ENCODE results near the gene CCL3. TPM values are rescaled to one million over a fixed set of nuclear protein-coding genes. Genes with fewer than 3 reads are reported as not detected.
"Not testable (repeated sequence)": the region's sequence is repeated elsewhere in the genome, so short reads cannot be mapped to it uniquely, and the experiment has no call there.

Gene CCL3
- total RNA-seq, 4 donors from 2014 or later, result 0.80 to 5.8 TPM; not detected in 2

GRCh38 chr17:36095992-36096391 lies 6.0 kb upstream of the CCL3 start:
- no peak for DNase-seq
- H3K36me3 ChIP-seq, result no peaks in the 10 kb centered on the region
- no peak overlapping the region for H3K27ac ChIP-seq
- no peaks in the 10 kb centered on the region for H3K9me3 ChIP-seq
- TF ChIP-seq, protein P1, sequence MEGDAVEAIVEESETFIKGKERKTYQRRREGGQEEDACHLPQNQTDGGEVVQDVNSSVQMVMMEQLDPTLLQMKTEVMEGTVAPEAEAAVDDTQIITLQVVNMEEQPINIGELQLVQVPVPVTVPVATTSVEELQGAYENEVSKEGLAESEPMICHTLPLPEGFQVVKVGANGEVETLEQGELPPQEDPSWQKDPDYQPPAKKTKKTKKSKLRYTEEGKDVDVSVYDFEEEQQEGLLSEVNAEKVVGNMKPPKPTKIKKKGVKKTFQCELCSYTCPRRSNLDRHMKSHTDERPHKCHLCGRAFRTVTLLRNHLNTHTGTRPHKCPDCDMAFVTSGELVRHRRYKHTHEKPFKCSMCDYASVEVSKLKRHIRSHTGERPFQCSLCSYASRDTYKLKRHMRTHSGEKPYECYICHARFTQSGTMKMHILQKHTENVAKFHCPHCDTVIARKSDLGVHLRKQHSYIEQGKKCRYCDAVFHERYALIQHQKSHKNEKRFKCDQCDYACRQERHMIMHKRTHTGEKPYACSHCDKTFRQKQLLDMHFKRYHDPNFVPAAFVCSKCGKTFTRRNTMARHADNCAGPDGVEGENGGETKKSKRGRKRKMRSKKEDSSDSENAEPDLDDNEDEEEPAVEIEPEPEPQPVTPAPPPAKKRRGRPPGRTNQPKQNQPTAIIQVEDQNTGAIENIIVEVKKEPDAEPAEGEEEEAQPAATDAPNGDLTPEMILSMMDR (IDR thresholded peaks at IDR 0.05), result no peak
- no peak for TF ChIP-seq POLR2A (IDR thresholded peaks at IDR 0.05)
- peaks cover 0 to 3% (median 0%) of the 10 kb centered on the region in 4 donors for H3K4me1 ChIP-seq
- no peak overlapping the region for H3K4me3 ChIP-seq
- H3K27me3 ChIP-seq, result no peaks in the 10 kb centered on the region

- Histone ChIP-seq H3K27ac (no peak overlapping the region), H3K36me3 (no peaks in the 10 kb centered on the region), H3K4me3 (no peak overlapping the region), H3K9me3 (no peaks in the 10 kb centered on the region), H3K27me3 (no peaks in the 10 kb centered on the region), H3K4me1 (peaks cover 0 to 3% (median 1%) of the 10 kb centered on the region in 4 donors)
- no peak for DNase-seq
- no peak for TF ChIP-seq POLR2A (IDR thresholded peaks at IDR 0.05)
- TF ChIP-seq, protein P1 (IDR thresholded peaks at IDR 0.05), result no peak
Measured at GRCh38 chr17:36094746-36095145, 4.8 kb upstream of the CCL3 start.

DNA sequence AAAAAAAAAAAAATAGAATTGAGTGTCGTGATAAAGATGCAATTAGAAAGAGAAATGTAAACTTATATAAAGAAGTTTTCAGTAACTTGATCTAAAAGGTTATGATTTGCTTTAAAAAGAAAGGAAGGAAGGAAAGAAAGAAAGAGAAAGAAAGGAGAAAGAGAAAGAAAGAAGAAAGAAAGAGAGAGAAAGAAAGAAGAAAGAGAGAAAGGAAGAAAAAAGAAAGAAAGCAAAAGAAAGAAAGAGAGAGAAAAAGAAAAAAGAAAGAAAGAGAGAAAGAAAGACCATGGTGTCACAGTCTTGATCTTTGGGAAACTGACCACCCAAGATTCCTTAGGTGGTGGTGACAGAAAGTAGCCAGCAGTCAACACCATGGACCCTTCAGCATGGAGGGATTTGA lies 4.3 kb upstream of the CCL3 start:
- DNase-seq, result no peak
- no peaks in the 10 kb centered on the region for H3K9me3 ChIP-seq
- H3K27ac ChIP-seq, result no peak overlapping the region
- TF ChIP-seq, protein P1 (IDR thresholded peaks at IDR 0.05), result no peak
- no peak for TF ChIP-seq POLR2A (IDR thresholded peaks at IDR 0.05)
- H3K4me3 ChIP-seq, result no peak overlapping the region
- H3K36me3 ChIP-seq, result no peaks in the 10 kb centered on the region
- H3K27me3 ChIP-seq, result no peaks in the 10 kb centered on the region
- peaks cover 0 to 7% (median 2%) of the 10 kb centered on the region in 4 donors for H3K4me1 ChIP-seq

GRCh38 chr17:36092715-36093114 lies 2.8 kb upstream of the CCL3 start:
- H3K36me3 ChIP-seq, H3K27ac ChIP-seq, H3K4me3 ChIP-seq, H3K4me1 ChIP-seq, H3K27me3 ChIP-seq, DNase-seq, H3K9me3 ChIP-seq: not testable (repeated sequence)

DNA sequence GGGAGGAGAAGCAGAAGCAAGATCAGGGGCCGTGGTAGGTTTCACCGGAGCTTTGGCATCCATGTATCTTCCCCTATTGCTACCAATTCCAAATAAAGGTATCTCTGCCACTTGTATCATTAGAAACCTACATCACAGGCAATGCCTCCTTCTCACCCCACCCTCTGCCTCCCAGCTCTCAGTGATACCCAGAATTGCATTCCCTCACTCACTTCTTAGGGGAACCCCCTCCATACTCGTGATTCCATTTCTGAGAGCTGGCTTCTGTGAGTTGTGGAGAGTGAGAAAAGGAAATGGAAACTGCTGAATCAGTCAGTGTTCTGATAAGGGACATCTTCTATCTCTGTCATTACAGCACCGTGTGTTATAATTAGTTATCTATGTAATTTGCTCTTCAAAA lies 2.3 kb upstream of the CCL3 start:
- Histone ChIP-seq H3K36me3 (no peaks in the 10 kb centered on the region), H3K4me3 (no peak overlapping the region), H3K27me3 (no peaks in the 10 kb centered on the region), H3K4me1 (peaks cover 0 to 7% (median 2%) of the 10 kb centered on the region in 4 donors), H3K9me3 (no peaks in the 10 kb centered on the region), H3K27ac (no peak overlapping the region)
- DNase-seq, result no peak
- TF ChIP-seq, protein P1 (IDR thresholded peaks at IDR 0.05), result no peak
- TF ChIP-seq POLR2A (IDR thresholded peaks at IDR 0.05), result no peak

DNA sequence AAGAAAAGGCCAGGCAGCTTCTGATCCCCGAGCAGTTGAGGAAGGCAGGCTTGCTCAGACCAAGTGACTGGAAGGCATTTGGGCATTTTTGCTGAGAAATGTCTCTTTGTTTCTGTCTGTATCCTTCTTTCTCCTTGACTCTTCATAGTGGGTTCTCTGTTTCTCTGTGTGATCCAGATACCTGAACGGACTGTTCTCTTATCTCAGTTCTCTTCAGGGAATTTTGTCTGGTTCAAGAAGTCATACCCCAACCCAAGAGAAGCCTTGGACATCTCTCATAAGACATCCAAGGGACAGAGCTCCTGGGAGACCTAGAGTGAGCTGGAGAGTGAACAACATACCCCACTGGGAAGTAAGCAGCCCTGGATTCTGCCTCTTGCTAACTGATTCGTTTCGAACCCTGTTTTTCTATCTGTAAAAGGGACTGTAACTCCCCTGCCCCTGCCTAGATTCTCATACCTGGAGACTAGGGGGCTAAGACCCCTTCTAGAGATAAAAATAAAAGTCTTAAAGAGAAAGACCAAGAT lies 541 bp downstream of the CCL3 start:
- H3K4me1 ChIP-seq, result peaks cover 0 to 7% (median 2%) of the 10 kb centered on the region in 4 donors
- peak overlapping the region in 2 of 4 donors; percentile 3 to 47 for H3K27ac ChIP-seq
- TF ChIP-seq, protein P1 (IDR thresholded peaks at IDR 0.05), result no peak
- no peak for TF ChIP-seq POLR2A (IDR thresholded peaks at IDR 0.05)

More for the DNA sequence above, 541 bp downstream of the CCL3 start:
- H3K36me3 ChIP-seq, result no peaks in the 10 kb centered on the region
- H3K27me3 ChIP-seq, result no peaks in the 10 kb centered on the region
- no peaks in the 10 kb centered on the region for H3K9me3 ChIP-seq
- H3K4me3 ChIP-seq, result no peak overlapping the region
- no peak for DNase-seq

Measured in Peyer's patch (tissue), 4 donors.